Osteoblast (primary cell): Measurements from ENCODE around the gene XPOT. TPM values are rescaled to one million over a fixed set of nuclear protein-coding genes. Genes with fewer than 3 reads are reported as not detected.

Experiments used
- DNase-seq: peaks from one replicate; pipeline ENCODE4 v3.0.0; 2011; ENCODE audit warnings: low spot score, mixed read lengths; ENCODE audit not compliant: insufficient read length; ENCODE audit errors: missing footprints
- H2AFZ ChIP-seq: 2 replicates; pipeline ENCODE4 v1.6.0; 2011; ENCODE audit warnings: mild to moderate bottlenecking, low read length
- H3K27ac ChIP-seq: 2 replicates; pipeline ENCODE4 v1.5.1; 2011; ENCODE audit warnings: mild to moderate bottlenecking, low read depth, low read length, moderate library complexity
- H3K27me3 ChIP-seq: 2 replicates; pipeline ENCODE4 v1.6.0; 2012; ENCODE audit warnings: mild to moderate bottlenecking, control low read depth, inconsistent platforms, low read length, moderate library complexity; ENCODE audit not compliant: insufficient read depth
- H3K36me3 ChIP-seq: 2 replicates; pipeline ENCODE4 v1.5.1; 2011; ENCODE audit warnings: mild to moderate bottlenecking, low read length, control low read depth, moderate library complexity; ENCODE audit not compliant: insufficient read depth
- H3K4me1 ChIP-seq: 2 replicates; pipeline ENCODE4 v1.5.1; 2011; ENCODE audit warnings: mild to moderate bottlenecking, low read length, control low read depth, moderate library complexity; ENCODE audit not compliant: insufficient read depth
- H3K4me2 ChIP-seq: 2 replicates; pipeline ENCODE4 v1.6.0; 2011; ENCODE audit warnings: mild to moderate bottlenecking, low read length; ENCODE audit not compliant: insufficient read depth
- H3K4me3 ChIP-seq: fragments of 200-600 bp; sonication (generic); 3 replicates; pipeline ENCODE4 v1.5.1; 2012; ENCODE audit warnings: mild to moderate bottlenecking, low read length, inconsistent platforms; ENCODE audit not compliant: insufficient read depth
- H3K79me2 ChIP-seq: 2 replicates; pipeline ENCODE4 v1.6.0; 2012; ENCODE audit warnings: mild to moderate bottlenecking, low read length, control low read depth, inconsistent platforms; ENCODE audit not compliant: insufficient read depth
- H3K9me3 ChIP-seq: 2 replicates; pipeline ENCODE4 v1.5.1; 2011; ENCODE audit warnings: low read depth, low read length, control low read depth
- H4K20me1 ChIP-seq: 2 replicates; pipeline ENCODE4 v1.6.0; 2012; ENCODE audit warnings: mild to moderate bottlenecking, low read length, control low read depth; ENCODE audit not compliant: insufficient read depth
- CTCF ChIP-seq: IDR thresholded peaks from 2 replicates; pipeline ENCODE4 v1.5.1; 2011; ENCODE audit warnings: mild to moderate bottlenecking, low read depth, low read length, moderate library complexity; ENCODE audit errors: extremely low read depth
- total RNA-seq: library from RNA; depleted of rRNA; stranded (reverse); fragments of >200 nt; gene quantifications from 2 replicates; pipeline ENCODE4 v1.2.3, GENCODE V29; 2012

The XPOT gene
- total RNA-seq, 1 donor, result 217 TPM

GRCh38 chr12:64419696-64420095, 15.5 kb downstream of the XPOT start:
- no peak for TF ChIP-seq CTCF
- Histone ChIP-seq H3K4me2 (no peak overlapping the region), H3K27ac (no peak overlapping the region), H4K20me1 (no peaks in the 10 kb centered on the region), H3K79me2 (peaks cover 4% of the 10 kb centered on the region), H3K4me3 (no peak overlapping the region), H3K27me3 (no peaks in the 10 kb centered on the region), H3K9me3 (no peaks in the 10 kb centered on the region), H2AFZ (no peak overlapping the region), H3K4me1 (no peaks in the 10 kb centered on the region), H3K36me3 (peaks cover 98% of the 10 kb centered on the region)
- DNase-seq, result no peak

- no peak overlapping the region for H2AFZ ChIP-seq
- no peak overlapping the region for H3K4me2 ChIP-seq
- H3K27me3 ChIP-seq, result no peaks in the 10 kb centered on the region
- H3K9me3 ChIP-seq, result no peaks in the 10 kb centered on the region
- DNase-seq, result no peak
- no peak for TF ChIP-seq CTCF
- peaks cover 4% of the 10 kb centered on the region for H3K79me2 ChIP-seq
- no peaks in the 10 kb centered on the region for H4K20me1 ChIP-seq
- no peaks in the 10 kb centered on the region for H3K4me1 ChIP-seq
- peaks cover 94% of the 10 kb centered on the region for H3K36me3 ChIP-seq
- H3K4me3 ChIP-seq, result no peak overlapping the region
- no peak overlapping the region for H3K27ac ChIP-seq
These were observed 23.8 kb downstream of the XPOT start for GRCh38 chr12:64427988-64428387.

- Histone ChIP-seq H4K20me1 (no peaks in the 10 kb centered on the region), H3K4me2 (no peak overlapping the region), H3K9me3 (no peaks in the 10 kb centered on the region), H3K36me3 (peaks cover 94% of the 10 kb centered on the region), H3K4me1 (no peaks in the 10 kb centered on the region), H3K27ac (no peak overlapping the region), H3K4me3 (no peak overlapping the region), H3K79me2 (peaks cover 5% of the 10 kb centered on the region), H2AFZ (no peak overlapping the region), H3K27me3 (no peaks in the 10 kb centered on the region)
- no peak for DNase-seq
- no peak for TF ChIP-seq CTCF
These were observed 24.8 kb downstream of the XPOT start for GRCh38 chr12:64428956-64429355.

GRCh38 chr12:64430886-64431285, 26.7 kb downstream of the XPOT start:
- no peaks in the 10 kb centered on the region for H4K20me1 ChIP-seq
- H3K4me2 ChIP-seq, result no peak overlapping the region
- TF ChIP-seq CTCF, result no peak
- DNase-seq, result no peak
- no peaks in the 10 kb centered on the region for H3K9me3 ChIP-seq
- peaks cover 92% of the 10 kb centered on the region for H3K36me3 ChIP-seq
- H2AFZ ChIP-seq, result no peak overlapping the region
- no peaks in the 10 kb centered on the region for H3K27me3 ChIP-seq
- H3K27ac ChIP-seq, result no peak overlapping the region
- H3K4me3 ChIP-seq, result no peak overlapping the region
- H3K79me2 ChIP-seq, result peaks cover 6% of the 10 kb centered on the region
- H3K4me1 ChIP-seq, result no peaks in the 10 kb centered on the region
